ENCODE data around the gene LAMA2. TPM values are rescaled to one million over a fixed set of nuclear protein-coding genes. Genes with fewer than 3 reads are reported as not detected.

The LAMA2 gene
- total and polyA plus RNA-seq, 2 experiments from 2014 or later = 0.91 to 6.4 TPM

DNA sequence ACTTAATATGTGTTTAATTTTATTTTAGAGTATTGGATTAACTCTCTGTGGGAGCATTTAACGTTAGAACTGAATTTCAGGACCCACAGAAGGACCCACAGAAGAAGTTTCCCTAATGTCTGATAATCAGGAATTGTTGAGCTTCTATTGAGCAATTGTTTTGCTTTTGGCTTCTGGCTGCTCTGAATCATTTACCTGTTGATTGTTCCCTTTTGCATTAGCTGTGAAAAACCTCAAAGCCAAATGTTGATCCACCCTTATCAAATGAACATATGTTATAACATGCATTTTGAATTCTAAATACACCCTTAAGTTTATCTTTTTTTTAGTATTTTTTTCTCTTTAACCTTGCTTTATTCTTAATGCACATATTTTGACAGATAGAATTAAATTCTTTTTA lies 393.5 kb downstream of the LAMA2 start:
- Histone ChIP-seq H3K9me2 (ENCODE audit: insufficient read depth) (no peaks in the 10 kb centered on the region), H3K4me2 (no peak overlapping the region), H2AFZ (no peak overlapping the region), H3K27ac (ENCODE audit: low read depth) (no peak overlapping the region), H4K20me1 (replicated peaks; ENCODE audit: insufficient read depth) (no peaks in the 10 kb centered on the region), H3K4me3 (no peak overlapping the region), H3K36me3 (ENCODE audit: insufficient read depth) (no peaks in the 10 kb centered on the region), H3K79me2 (replicated peaks; ENCODE audit: insufficient read depth) (no peaks in the 10 kb centered on the region), H3F3A (replicated peaks; ENCODE audit: low read depth) (no peaks in the 10 kb centered on the region), H3K27me3 (ENCODE audit: insufficient read depth) (no peaks in the 10 kb centered on the region), H3K4me1 (ENCODE audit: insufficient read depth) (peaks cover 23% of the 10 kb centered on the region; the same call in 1 of the 2 replicates)
- Mint-ChIP-seq H3K27me3 (ENCODE audit: insufficient read depth, low read depth, poor library complexity) (no peaks in the 10 kb centered on the region), H3K27ac (no peak overlapping the region), H3K4me1 (peaks cover 26% of the 10 kb centered on the region), H3K9me3 (no peaks in the 10 kb centered on the region), H3K4me3 (no peak overlapping the region), H3K36me3 (ENCODE audit: low read depth) (no peaks in the 10 kb centered on the region)
- no peak for DNase-seq (ENCODE audit: low spot score)
- ATAC-seq = no peak
- TF ChIP-seq, protein P1, sequence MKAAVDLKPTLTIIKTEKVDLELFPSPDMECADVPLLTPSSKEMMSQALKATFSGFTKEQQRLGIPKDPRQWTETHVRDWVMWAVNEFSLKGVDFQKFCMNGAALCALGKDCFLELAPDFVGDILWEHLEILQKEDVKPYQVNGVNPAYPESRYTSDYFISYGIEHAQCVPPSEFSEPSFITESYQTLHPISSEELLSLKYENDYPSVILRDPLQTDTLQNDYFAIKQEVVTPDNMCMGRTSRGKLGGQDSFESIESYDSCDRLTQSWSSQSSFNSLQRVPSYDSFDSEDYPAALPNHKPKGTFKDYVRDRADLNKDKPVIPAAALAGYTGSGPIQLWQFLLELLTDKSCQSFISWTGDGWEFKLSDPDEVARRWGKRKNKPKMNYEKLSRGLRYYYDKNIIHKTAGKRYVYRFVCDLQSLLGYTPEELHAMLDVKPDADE (IDR thresholded peaks at IDR 0.05) = no peak
- TF ChIP-seq CREB1 (CRISPR knock-in tag; IDR thresholded peaks at IDR 0.05; ENCODE audit: low read depth) (no peak), ZNF114 (CRISPR knock-in tag; IDR thresholded peaks at IDR 0.05) (no peak), JUNB (IDR thresholded peaks at IDR 0.05; ENCODE audit: unreplicated experiment) (no peak), EZH2 (IDR thresholded peaks at IDR 0.05; ENCODE audit: low read depth, unreplicated experiment) (no peak), NANOG (IDR thresholded peaks at IDR 0.05; ENCODE audit: borderline replicate concordance) (no peak), STAT1 (IDR thresholded peaks at IDR 0.05; ENCODE audit: unreplicated experiment) (no peak)
- TF ChIP-seq, protein P2, sequence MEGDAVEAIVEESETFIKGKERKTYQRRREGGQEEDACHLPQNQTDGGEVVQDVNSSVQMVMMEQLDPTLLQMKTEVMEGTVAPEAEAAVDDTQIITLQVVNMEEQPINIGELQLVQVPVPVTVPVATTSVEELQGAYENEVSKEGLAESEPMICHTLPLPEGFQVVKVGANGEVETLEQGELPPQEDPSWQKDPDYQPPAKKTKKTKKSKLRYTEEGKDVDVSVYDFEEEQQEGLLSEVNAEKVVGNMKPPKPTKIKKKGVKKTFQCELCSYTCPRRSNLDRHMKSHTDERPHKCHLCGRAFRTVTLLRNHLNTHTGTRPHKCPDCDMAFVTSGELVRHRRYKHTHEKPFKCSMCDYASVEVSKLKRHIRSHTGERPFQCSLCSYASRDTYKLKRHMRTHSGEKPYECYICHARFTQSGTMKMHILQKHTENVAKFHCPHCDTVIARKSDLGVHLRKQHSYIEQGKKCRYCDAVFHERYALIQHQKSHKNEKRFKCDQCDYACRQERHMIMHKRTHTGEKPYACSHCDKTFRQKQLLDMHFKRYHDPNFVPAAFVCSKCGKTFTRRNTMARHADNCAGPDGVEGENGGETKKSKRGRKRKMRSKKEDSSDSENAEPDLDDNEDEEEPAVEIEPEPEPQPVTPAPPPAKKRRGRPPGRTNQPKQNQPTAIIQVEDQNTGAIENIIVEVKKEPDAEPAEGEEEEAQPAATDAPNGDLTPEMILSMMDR (conservative IDR thresholded peaks at IDR 0.05; ENCODE audit: low read depth in 2 of 2) = no peak
- TF ChIP-seq, protein P3, sequence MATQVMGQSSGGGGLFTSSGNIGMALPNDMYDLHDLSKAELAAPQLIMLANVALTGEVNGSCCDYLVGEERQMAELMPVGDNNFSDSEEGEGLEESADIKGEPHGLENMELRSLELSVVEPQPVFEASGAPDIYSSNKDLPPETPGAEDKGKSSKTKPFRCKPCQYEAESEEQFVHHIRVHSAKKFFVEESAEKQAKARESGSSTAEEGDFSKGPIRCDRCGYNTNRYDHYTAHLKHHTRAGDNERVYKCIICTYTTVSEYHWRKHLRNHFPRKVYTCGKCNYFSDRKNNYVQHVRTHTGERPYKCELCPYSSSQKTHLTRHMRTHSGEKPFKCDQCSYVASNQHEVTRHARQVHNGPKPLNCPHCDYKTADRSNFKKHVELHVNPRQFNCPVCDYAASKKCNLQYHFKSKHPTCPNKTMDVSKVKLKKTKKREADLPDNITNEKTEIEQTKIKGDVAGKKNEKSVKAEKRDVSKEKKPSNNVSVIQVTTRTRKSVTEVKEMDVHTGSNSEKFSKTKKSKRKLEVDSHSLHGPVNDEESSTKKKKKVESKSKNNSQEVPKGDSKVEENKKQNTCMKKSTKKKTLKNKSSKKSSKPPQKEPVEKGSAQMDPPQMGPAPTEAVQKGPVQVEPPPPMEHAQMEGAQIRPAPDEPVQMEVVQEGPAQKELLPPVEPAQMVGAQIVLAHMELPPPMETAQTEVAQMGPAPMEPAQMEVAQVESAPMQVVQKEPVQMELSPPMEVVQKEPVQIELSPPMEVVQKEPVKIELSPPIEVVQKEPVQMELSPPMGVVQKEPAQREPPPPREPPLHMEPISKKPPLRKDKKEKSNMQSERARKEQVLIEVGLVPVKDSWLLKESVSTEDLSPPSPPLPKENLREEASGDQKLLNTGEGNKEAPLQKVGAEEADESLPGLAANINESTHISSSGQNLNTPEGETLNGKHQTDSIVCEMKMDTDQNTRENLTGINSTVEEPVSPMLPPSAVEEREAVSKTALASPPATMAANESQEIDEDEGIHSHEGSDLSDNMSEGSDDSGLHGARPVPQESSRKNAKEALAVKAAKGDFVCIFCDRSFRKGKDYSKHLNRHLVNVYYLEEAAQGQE (IDR thresholded peaks at IDR 0.05; ENCODE audit: unreplicated experiment) = no peak
- TF ChIP-seq, protein P4, sequence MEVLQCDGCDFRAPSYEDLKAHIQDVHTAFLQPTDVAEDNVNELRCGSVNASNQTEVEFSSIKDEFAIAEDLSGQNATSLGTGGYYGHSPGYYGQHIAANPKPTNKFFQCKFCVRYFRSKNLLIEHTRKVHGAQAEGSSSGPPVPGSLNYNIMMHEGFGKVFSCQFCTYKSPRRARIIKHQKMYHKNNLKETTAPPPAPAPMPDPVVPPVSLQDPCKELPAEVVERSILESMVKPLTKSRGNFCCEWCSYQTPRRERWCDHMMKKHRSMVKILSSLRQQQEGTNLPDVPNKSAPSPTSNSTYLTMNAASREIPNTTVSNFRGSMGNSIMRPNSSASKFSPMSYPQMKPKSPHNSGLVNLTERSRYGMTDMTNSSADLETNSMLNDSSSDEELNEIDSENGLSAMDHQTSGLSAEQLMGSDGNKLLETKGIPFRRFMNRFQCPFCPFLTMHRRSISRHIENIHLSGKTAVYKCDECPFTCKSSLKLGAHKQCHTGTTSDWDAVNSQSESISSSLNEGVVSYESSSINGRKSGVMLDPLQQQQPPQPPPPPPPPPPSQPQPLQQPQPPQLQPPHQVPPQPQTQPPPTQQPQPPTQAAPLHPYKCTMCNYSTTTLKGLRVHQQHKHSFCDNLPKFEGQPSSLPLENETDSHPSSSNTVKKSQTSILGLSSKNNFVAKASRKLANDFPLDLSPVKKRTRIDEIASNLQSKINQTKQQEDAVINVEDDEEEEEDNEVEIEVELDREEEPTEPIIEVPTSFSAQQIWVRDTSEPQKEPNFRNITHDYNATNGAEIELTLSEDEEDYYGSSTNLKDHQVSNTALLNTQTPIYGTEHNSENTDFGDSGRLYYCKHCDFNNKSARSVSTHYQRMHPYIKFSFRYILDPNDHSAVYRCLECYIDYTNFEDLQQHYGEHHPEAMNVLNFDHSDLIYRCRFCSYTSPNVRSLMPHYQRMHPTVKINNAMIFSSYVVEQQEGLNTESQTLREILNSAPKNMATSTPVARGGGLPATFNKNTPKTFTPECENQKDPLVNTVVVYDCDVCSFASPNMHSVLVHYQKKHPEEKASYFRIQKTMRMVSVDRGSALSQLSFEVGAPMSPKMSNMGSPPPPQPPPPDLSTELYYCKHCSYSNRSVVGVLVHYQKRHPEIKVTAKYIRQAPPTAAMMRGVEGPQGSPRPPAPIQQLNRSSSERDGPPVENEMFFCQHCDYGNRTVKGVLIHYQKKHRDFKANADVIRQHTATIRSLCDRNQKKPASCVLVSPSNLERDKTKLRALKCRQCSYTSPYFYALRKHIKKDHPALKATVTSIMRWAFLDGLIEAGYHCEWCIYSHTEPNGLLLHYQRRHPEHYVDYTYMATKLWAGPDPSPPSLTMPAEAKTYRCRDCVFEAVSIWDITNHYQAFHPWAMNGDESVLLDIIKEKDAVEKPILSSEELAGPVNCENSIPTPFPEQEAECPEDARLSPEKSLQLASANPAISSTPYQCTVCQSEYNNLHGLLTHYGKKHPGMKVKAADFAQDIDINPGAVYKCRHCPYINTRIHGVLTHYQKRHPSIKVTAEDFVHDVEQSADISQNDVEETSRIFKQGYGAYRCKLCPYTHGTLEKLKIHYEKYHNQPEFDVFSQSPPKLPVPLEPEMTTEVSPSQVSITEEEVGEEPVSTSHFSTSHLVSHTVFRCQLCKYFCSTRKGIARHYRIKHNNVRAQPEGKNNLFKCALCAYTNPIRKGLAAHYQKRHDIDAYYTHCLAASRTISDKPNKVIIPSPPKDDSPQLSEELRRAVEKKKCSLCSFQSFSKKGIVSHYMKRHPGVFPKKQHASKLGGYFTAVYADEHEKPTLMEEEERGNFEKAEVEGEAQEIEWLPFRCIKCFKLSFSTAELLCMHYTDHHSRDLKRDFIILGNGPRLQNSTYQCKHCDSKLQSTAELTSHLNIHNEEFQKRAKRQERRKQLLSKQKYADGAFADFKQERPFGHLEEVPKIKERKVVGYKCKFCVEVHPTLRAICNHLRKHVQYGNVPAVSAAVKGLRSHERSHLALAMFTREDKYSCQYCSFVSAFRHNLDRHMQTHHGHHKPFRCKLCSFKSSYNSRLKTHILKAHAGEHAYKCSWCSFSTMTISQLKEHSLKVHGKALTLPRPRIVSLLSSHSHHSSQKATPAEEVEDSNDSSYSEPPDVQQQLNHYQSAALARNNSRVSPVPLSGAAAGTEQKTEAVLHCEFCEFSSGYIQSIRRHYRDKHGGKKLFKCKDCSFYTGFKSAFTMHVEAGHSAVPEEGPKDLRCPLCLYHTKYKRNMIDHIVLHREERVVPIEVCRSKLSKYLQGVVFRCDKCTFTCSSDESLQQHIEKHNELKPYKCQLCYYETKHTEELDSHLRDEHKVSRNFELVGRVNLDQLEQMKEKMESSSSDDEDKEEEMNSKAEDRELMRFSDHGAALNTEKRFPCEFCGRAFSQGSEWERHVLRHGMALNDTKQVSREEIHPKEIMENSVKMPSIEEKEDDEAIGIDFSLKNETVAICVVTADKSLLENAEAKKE (CRISPR knock-in tag; IDR thresholded peaks at IDR 0.05) = no peak
